NCI-H226 (cell line): ENCODE data around the gene CDK5.
A peak's percentile ranks its signal among the peaks of the same experiment; 100 is the strongest.

Experiments
- DNase-seq: peaks from one replicate; pipeline ENCODE4 v3.0.0-alpha.2; 2015

Gene CDK5

GRCh38 chr7:151071032-151071866, 13.6 kb upstream of the CDK5 start:
- no peak for DNase-seq

- no peak for DNase-seq
Measured at GRCh38 chr7:151070574-151070960, 12.9 kb upstream of the CDK5 start.

GRCh38 chr7:151069841-151070573, 12.3 kb upstream of the CDK5 start:
- DNase-seq: no peak

- peak; percentile 68 for DNase-seq
Measured at GRCh38 chr7:151068069-151068773, 10.5 kb upstream of the CDK5 start.

- no peak for DNase-seq
Measured at GRCh38 chr7:151066273-151066974, 8.7 kb upstream of the CDK5 start.

GRCh38 chr7:151065516-151065915, 7.8 kb upstream of the CDK5 start:
- no peak for DNase-seq

- DNase-seq: no peak
Measured at GRCh38 chr7:151064993-151065392, 7.3 kb upstream of the CDK5 start.

- DNase-seq: no peak
Measured at GRCh38 chr7:151064454-151064853, 6.8 kb upstream of the CDK5 start.

- DNase-seq: peak; percentile 64
Measured at GRCh38 chr7:151063212-151063561, 5.5 kb upstream of the CDK5 start.

- DNase-seq: peak; percentile 72
Measured at GRCh38 chr7:151062399-151063211, 4.9 kb upstream of the CDK5 start.

GRCh38 chr7:151062111-151062398, 4.4 kb upstream of the CDK5 start:
- no peak for DNase-seq

- DNase-seq: peak; percentile 71
Measured at GRCh38 chr7:151061213-151062110, 3.8 kb upstream of the CDK5 start.

- DNase-seq: peak; percentile 89
Measured at GRCh38 chr7:151060416-151061212, 2.9 kb upstream of the CDK5 start.

- no peak for DNase-seq
Measured at GRCh38 chr7:151060113-151060415, 2.4 kb upstream of the CDK5 start.

GRCh38 chr7:151059367-151060112, 1.8 kb upstream of the CDK5 start, which contains the start of gene SLC4A2:
Gene SLC4A2 (plus strand): TSS chr7:151059589. CDS start chr7:151061988, 2,399 bp downstream.
- DNase-seq: peak; percentile 82

GRCh38 chr7:151058781-151059366, 1.2 kb upstream of the CDK5 start:
- DNase-seq: no peak

GRCh38 chr7:151057989-151058780, 488 bp upstream of the CDK5 start:
- DNase-seq: peak; percentile 100
